Lung (tissue), 12 donors: Measurements from ENCODE around the gene GIMAP4. TPM values are rescaled to one million over a fixed set of nuclear protein-coding genes. Genes with fewer than 3 reads are reported as not detected.

Experiments used
- ATAC-seq: fragments of 200-7000 bp; cut with Tn5 transposase; one replicate; pipeline ENCODE4 v1.9.1; 2020; ENCODE audit warnings: moderate number of reproducible peaks; ENCODE audit not compliant: insufficient read depth, low FRiP score
- DNase-seq, 3 donors: peaks; one replicate each; pipeline ENCODE4 v3.0.0-alpha.2; 2013 to 2017
- H3K27ac ChIP-seq, 2 donors: one replicate each; pipeline ENCODE4 v1.5.1; 2013; ENCODE audit warnings: mild to moderate bottlenecking in 2 of 2, moderate library complexity in 2 of 2, control low read depth in 1 of 2, inconsistent platforms in 1 of 2, low read depth in 1 of 2, low read length in 1 of 2
- H3K27me3 ChIP-seq, 3 donors: one replicate each; pipeline ENCODE4 v1.5.1; 2013; ENCODE audit warnings: low read length in 2 of 3; ENCODE audit not compliant: control insufficient read depth in 3 of 3, insufficient read depth in 3 of 3
- H3K36me3 ChIP-seq, 4 donors: one replicate each; pipeline ENCODE4 v1.5.1; 2013; ENCODE audit warnings: low read length in 4 of 4, mild to moderate bottlenecking in 1 of 4, moderate library complexity in 1 of 4; ENCODE audit not compliant: control insufficient read depth in 4 of 4, insufficient read depth in 4 of 4
- H3K4me1 ChIP-seq, 5 donors: one replicate each; pipeline ENCODE4 v1.5.1; 2013; ENCODE audit warnings: low read length in 5 of 5, mild to moderate bottlenecking in 2 of 5, moderate library complexity in 1 of 5; ENCODE audit not compliant: control insufficient read depth in 5 of 5, insufficient read depth in 5 of 5
- H3K4me3 ChIP-seq: one replicate; pipeline ENCODE4 v1.5.1; 2013; ENCODE audit warnings: mild to moderate bottlenecking, control low read depth, moderate library complexity
- H3K9ac ChIP-seq, 2 donors: one replicate each; pipeline ENCODE4 v1.5.1; 2013; ENCODE audit warnings: low read length in 2 of 2, control low read depth in 1 of 2; ENCODE audit not compliant: insufficient read depth in 1 of 2
- H3K9me3 ChIP-seq, 4 donors: one replicate each; pipeline ENCODE4 v1.5.1; 2013; ENCODE audit warnings: low read length in 3 of 4, mild to moderate bottlenecking in 1 of 4, moderate library complexity in 1 of 4; ENCODE audit not compliant: control insufficient read depth in 4 of 4, insufficient read depth in 3 of 4
- CTCF ChIP-seq: IDR thresholded peaks from 2 replicates; pipeline ENCODE4 v1.5.1; 2012; ENCODE audit warnings: mild to moderate bottlenecking; ENCODE audit errors: control extremely low read depth, extremely low read depth
- WGBS, 2 donors: extraction: QIAGEN DNeasy Blood & Tissue Kit; methylation state at CpG; one replicate each; pipeline ENCODE4 v1.1.7; 2013; 5-methylcytosine and 5-hydroxymethylcytosine counted together
- polyA plus RNA-seq, 2 donors: library from polyadenylated mRNA; stranded (reverse); fragments of 200-250 nt; gene quantifications; one replicate each; pipeline ENCODE4 v1.2.1, GENCODE V29; 2013
- total RNA-seq, 2 donors: library from RNA; depleted of rRNA in 1 of 2; stranded (reverse); fragments of >200 nt in 1 of 2; gene quantifications; one replicate each; pipeline ENCODE4 v1.2.1, GENCODE V29; 2014 to 2021
- donor health status: control.
- donor health status: control.
- donor health status: Bipolar disorder and iron deficiency.
- donor health status: healthy.
- donor health status: DM: yes; HTN: yes; CAD: no.

GIMAP4 gene
- total and polyA plus RNA-seq, 4 donors, result 26.2 to 66.2 (median 48.7) TPM

GRCh38 chr7:150620061-150620460 is 52.9 kb downstream of the GIMAP4 start:
- H3K9me3 ChIP-seq, result no peaks in the 10 kb centered on the region
- peak overlapping the region in 1 of 2 donors; percentile 21 for H3K27ac ChIP-seq
- WGBS, 2 donors, result 95 to 96% methylated on average over 3 of the region's 3 CpGs
- H3K27me3 ChIP-seq, result no peaks in the 10 kb centered on the region
- H3K4me1 ChIP-seq, result no peaks in the 10 kb centered on the region
- no peak overlapping the region for H3K9ac ChIP-seq
- DNase-seq, result no peak
- H3K36me3 ChIP-seq, result no peaks in the 10 kb centered on the region
- no peak overlapping the region for H3K4me3 ChIP-seq
- ATAC-seq, result no peak
- no peak for TF ChIP-seq CTCF

- DNase-seq, result no peak
- no peaks in the 10 kb centered on the region for H3K4me1 ChIP-seq
- no peak for ATAC-seq
- 65 to 83% methylated on average over 3 of the region's 3 CpGs for WGBS, 2 donors
- H3K27me3 ChIP-seq, result no peaks in the 10 kb centered on the region
- TF ChIP-seq CTCF, result no peak
- peak overlapping the region in 1 of 2 donors; percentile 21 for H3K27ac ChIP-seq
- no peak overlapping the region for H3K4me3 ChIP-seq
- H3K36me3 ChIP-seq, result no peaks in the 10 kb centered on the region
- H3K9me3 ChIP-seq, result no peaks in the 10 kb centered on the region
- H3K9ac ChIP-seq, result no peak overlapping the region
Measured at GRCh38 chr7:150620617-150621371, 53.6 kb downstream of the GIMAP4 start.

GRCh38 chr7:150621376-150621775 is 54.2 kb downstream of the GIMAP4 start:
- no peak for TF ChIP-seq CTCF

More at GRCh38 chr7:150621376-150621775, 54.2 kb downstream of the GIMAP4 start:
- Histone ChIP-seq H3K27me3 (no peaks in the 10 kb centered on the region), H3K4me3 (no peak overlapping the region), H3K36me3 (peaks cover 0 to 2% (median 0%) of the 10 kb centered on the region in 4 donors), H3K4me1 (peaks cover 0 to under 1% (median 0%) of the 10 kb centered on the region in 5 donors), H3K9me3 (no peaks in the 10 kb centered on the region), H3K27ac (no peak overlapping the region), H3K9ac (no peak overlapping the region)
- ATAC-seq (no peak), DNase-seq (no peak)
- 77 to 91% methylated on average over 1 of the region's 1 CpG for WGBS, 2 donors

Other genes starting within 250 kb of the GIMAP4 start
- 10 to 100 TPM in 1 of 2 donors, 1 to 10 TPM in 1; 9.4 to 18.8 TPM for gene LRRC61, start 244.0 kb upstream of the GIMAP4 start, total RNA-seq
- gene LRRC61, start 244.0 kb upstream of the GIMAP4 start, polyA plus RNA-seq, result 10 to 100 TPM in 1 of 2 donors, 1 to 10 TPM in 1; 7.1 to 16.6 TPM
- gene ACTR3C, start 243.8 kb upstream of the GIMAP4 start, total RNA-seq, result 10 to 100 TPM; 13.0 to 34.2 TPM
- gene ACTR3C, start 243.8 kb upstream of the GIMAP4 start, polyA plus RNA-seq, result 1 to 10 TPM; 6.8 to 8.1 TPM
- gene RARRES2, start 225.8 kb upstream of the GIMAP4 start, total RNA-seq, result 100 to 1,000 TPM; 123 to 161 TPM
- gene RARRES2, start 225.8 kb upstream of the GIMAP4 start, polyA plus RNA-seq, result 100 to 1,000 TPM; 164 to 212 TPM
- gene REPIN1, start 198.6 kb upstream of the GIMAP4 start, total RNA-seq, result 100 to 1,000 TPM in 1 of 2 donors, 10 to 100 TPM in 1; 50.3 to 135 TPM
- 10 to 100 TPM; 38.4 to 73.8 TPM for gene REPIN1, start 198.6 kb upstream of the GIMAP4 start, polyA plus RNA-seq
- 1 to 10 TPM; 4.4 to 5.4 TPM for gene ZNF775, start 188.1 kb upstream of the GIMAP4 start, total RNA-seq
- gene ZNF775, start 188.1 kb upstream of the GIMAP4 start, polyA plus RNA-seq, result 1 to 10 TPM; 1.4 to 3.2 TPM
- gene GIMAP8, start 116.8 kb upstream of the GIMAP4 start, total RNA-seq, result 10 to 100 TPM; 20.9 to 25.0 TPM
- 10 to 100 TPM; 14.4 to 23.0 TPM for gene GIMAP8, start 116.8 kb upstream of the GIMAP4 start, polyA plus RNA-seq
- gene GIMAP7, start 52.5 kb upstream of the GIMAP4 start, total RNA-seq, result 10 to 100 TPM; 20.6 to 30.8 TPM
- gene GIMAP7, start 52.5 kb upstream of the GIMAP4 start, polyA plus RNA-seq, result 10 to 100 TPM; 39.8 to 54.7 TPM
- gene GIMAP6, start 65.0 kb downstream of the GIMAP4 start, total RNA-seq, result 10 to 100 TPM; 38.9 to 53.7 TPM
- gene GIMAP6, start 65.0 kb downstream of the GIMAP4 start, polyA plus RNA-seq, result 10 to 100 TPM; 12.1 to 41.2 TPM
- gene GIMAP2, start 118.3 kb downstream of the GIMAP4 start, total RNA-seq, result 10 to 100 TPM; 14.1 to 24.9 TPM
- 10 to 100 TPM; 10.7 to 22.0 TPM for gene GIMAP2, start 118.3 kb downstream of the GIMAP4 start, polyA plus RNA-seq
- gene GIMAP1, start 149.2 kb downstream of the GIMAP4 start, total RNA-seq, result 1 to 10 TPM; 4.6 to 9.5 TPM
- gene GIMAP1, start 149.2 kb downstream of the GIMAP4 start, polyA plus RNA-seq, result 10 to 100 TPM in 1 of 2 donors, 1 to 10 TPM in 1; 5.7 to 10.0 TPM
- 10 to 100 TPM; 24.8 to 27.3 TPM for gene GIMAP5, start 170.0 kb downstream of the GIMAP4 start, total RNA-seq
- gene GIMAP5, start 170.0 kb downstream of the GIMAP4 start, polyA plus RNA-seq, result 10 to 100 TPM; 47.9 to 60.6 TPM
- gene TMEM176B, start 233.0 kb downstream of the GIMAP4 start, total RNA-seq, result 10 to 100 TPM; 37.2 to 39.2 TPM
- gene TMEM176B, start 233.0 kb downstream of the GIMAP4 start, polyA plus RNA-seq, result 10 to 100 TPM; 14.6 to 54.8 TPM
- gene TMEM176A, start 233.4 kb downstream of the GIMAP4 start, total RNA-seq, result 10 to 100 TPM; 18.3 to 33.1 TPM
- gene TMEM176A, start 233.4 kb downstream of the GIMAP4 start, polyA plus RNA-seq, result 10 to 100 TPM; 21.3 to 25.4 TPM